ENCODE data around the gene KIF4B.

The KIF4B gene

GRCh38 chr5:155057626-155058025, 44.1 kb downstream of the KIF4B start:
- no peak for DNase-seq (ENCODE audit: low spot score)

GRCh38 chr5:155064580-155064979, 51.0 kb downstream of the KIF4B start:
- no peak for DNase-seq (ENCODE audit: low spot score)

GRCh38 chr5:155066886-155067595, 53.5 kb downstream of the KIF4B start:
- no peak for DNase-seq (ENCODE audit: low spot score)

Measured in COLO829 (cell line).